AML-193 (cell line): ENCODE measurements around the gene IL1RL2.

Experiments
- DNase-seq, 2 experiments: peaks; one replicate each; lab custom pipeline; 2025; lab: John Stamatoyannopoulos, UW

Gene IL1RL2

GRCh38 chr2:102238778-102239177 is 52.0 kb downstream of the IL1RL2 start:
- no peak for DNase-seq

GRCh38 chr2:102239344-102239743 is 52.5 kb downstream of the IL1RL2 start:
- DNase-seq: no peak

- peak; percentile 98 to 99 for DNase-seq
Observed at GRCh38 chr2:102240640-102241370, 54.0 kb downstream of the IL1RL2 start.

DNA sequence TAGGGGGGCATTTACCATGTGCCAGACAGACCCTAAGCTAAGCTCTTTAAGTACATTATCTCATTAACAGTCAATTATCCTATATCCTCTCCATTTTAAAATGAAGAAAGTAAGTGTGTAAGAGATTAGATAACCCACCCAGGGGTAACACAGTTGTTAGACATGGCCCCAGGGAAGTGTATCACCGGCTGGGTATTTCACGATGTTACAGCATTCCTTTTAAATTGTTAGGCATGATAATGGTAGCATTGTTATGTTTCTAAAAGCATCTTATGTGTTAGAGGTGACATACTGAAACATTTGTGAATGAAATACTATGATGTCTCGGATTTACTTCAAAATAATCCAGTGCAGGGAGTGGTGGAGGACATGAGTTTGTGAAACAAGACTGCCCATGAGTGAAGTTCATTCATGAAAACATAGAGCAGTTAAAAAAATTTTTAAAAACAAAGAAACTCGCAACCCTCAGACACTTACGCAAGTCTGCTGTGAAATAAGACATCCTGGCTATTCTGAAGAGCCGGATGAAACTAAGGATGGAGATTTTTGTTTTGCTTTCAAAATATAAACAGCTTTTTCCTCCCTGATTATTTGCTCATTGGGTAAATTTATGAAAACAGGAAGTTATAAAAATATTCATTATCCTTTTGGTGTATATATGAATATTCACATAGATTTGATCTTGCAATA is 54.9 kb downstream of the IL1RL2 start:
- no peak for DNase-seq

- DNase-seq: no peak
Observed at GRCh38 chr2:102245266-102246151, 58.7 kb downstream of the IL1RL2 start.

DNA sequence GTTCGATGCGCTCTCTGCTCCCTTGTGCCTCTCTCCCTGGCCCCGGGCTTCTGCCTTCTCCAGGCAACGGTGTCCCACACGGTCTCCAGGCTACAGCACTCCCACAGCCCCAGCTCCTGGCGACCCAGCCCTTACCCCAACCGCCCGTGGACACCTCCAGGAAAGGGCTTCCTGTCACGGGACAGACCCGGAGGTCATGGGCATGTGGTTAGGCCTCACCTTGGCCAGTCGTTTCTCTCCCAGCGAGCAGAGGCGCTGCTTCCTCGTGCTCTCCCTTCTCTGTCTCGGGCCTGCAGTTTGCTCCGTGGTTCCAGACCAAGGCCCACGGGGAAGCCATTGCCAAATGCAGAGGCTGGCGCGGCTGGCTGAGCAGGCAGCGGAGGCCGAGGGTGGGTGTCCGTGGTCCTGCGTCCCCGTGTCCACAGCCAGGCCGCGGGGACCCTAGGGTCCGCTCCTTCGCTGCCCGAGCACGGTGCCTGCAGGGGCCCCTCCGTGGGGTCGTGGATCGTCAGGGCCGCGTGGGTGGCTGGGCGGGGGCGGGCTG is 63.5 kb downstream of the IL1RL2 start:
- DNase-seq: no peak

- DNase-seq: no peak
Observed at GRCh38 chr2:102251042-102251848, 64.4 kb downstream of the IL1RL2 start.

DNA sequence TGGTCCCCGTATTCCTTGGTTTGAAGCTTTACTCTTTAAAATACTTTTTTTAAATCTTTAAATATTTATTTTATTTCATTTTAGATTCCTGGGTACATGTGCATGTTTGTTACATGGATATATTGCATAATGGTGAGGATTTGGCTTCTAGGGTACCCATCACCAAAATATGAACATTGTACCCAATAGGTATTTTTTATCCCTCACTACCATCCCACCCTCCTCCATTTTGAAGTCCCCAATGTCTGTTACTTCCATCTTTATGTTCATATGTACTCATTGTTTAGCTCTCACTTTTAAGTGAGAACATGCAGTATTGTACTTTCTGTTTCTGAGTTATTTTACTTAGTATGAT is 65.0 kb downstream of the IL1RL2 start:
- no peak for DNase-seq

DNA sequence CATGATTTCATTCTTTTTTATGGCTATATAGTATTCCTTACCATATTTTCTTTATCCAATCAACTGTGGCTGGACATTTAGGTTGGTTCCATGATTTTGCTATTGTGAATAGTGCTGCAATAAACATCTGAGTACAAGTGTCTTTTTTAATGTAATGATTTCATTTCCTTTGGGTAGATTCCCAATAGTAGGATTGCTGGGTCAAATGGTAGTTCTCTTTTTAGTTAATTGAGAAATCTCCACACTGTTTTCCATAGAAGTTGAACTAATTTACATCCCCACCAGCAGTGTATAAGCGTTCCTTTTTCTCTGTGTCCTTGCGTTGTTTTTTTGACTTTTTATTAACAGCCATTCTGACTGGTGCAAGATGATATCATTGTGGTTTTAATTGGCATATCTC is 65.4 kb downstream of the IL1RL2 start:
- DNase-seq: no peak

DNA sequence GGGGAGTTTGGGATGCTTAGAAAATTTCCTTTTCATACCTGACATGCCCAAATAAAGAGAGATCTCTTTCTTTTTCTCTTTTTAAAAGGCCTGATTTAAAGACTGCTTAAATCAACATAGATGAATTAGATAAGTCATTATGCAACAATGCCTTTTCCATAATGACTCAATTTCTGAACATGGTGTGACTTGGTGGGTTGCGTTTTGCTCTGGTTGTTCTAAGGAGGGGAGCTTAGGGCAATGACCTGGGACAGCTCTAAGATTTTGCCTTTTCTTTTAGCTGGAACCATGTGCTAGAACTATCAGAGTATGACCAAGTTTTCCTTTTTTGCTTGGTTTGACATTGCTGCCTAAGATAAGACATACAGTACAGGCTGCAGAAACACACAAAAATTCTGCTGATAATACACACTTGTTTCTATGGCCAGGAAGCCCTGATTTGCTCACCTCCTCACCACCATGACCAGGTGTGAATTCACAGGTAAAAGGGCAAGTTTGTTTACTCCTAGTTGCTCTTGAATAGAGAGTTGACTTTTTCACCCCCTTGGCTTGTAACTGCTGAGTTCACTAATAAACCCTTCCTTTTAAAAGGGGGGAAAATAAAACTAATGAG is 66.4 kb downstream of the IL1RL2 start:
- DNase-seq: no peak

- peak; percentile 48 to 54 for DNase-seq
Observed at GRCh38 chr2:102253753-102254150, 66.9 kb downstream of the IL1RL2 start.

DNA sequence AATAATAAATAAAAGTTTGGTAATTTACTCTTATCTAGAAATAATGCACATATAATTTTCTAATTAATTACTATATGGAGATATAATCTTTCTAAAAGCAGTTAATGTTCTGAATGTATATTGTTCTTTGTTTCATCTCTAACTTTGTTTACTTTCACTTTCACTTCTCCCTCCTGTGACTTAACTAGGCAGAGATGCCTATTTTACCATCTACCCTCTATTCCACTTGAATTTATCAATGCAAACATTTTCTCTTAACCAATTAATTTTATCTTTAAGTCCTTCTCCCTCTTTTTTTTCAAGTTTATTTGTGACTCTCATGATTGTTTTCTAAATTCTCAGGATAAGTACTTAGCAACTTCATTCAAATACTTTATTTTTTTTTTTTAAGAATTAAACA is 69.5 kb downstream of the IL1RL2 start:
- peak; percentile 14 to 20 for DNase-seq

DNA sequence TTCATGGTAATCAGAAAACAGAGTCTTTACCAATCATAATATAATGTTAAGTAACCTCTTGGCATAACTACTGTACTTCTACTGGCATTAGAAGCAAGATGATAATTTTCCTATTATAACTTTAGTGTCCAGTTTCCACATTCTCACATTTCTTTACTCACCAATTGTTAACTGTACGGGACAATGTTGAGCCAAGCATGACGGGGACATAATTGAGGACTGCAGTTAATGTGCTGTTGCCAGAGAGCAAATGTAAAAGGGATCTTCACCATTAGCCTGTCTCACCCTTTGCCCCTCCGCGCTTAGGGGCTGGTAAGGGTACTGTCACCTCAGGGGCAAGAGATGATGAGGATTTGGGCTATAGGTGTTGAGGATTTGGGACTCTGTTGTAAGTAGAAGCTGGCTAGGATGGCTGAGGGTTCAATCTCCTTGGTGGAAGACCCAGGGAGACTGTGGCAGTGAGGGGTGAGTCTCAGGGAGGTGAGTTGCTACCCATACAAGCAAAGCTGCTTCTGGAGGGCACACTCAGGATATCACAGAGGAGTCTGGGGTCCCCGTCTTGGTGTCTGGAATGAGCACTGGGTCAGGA is 70.1 kb downstream of the IL1RL2 start:
- DNase-seq: no peak

GRCh38 chr2:102258025-102258385 is 71.2 kb downstream of the IL1RL2 start:
- DNase-seq: no peak

GRCh38 chr2:102258386-102259074 is 71.7 kb downstream of the IL1RL2 start:
- peak; percentile 23 to 30 for DNase-seq

DNA sequence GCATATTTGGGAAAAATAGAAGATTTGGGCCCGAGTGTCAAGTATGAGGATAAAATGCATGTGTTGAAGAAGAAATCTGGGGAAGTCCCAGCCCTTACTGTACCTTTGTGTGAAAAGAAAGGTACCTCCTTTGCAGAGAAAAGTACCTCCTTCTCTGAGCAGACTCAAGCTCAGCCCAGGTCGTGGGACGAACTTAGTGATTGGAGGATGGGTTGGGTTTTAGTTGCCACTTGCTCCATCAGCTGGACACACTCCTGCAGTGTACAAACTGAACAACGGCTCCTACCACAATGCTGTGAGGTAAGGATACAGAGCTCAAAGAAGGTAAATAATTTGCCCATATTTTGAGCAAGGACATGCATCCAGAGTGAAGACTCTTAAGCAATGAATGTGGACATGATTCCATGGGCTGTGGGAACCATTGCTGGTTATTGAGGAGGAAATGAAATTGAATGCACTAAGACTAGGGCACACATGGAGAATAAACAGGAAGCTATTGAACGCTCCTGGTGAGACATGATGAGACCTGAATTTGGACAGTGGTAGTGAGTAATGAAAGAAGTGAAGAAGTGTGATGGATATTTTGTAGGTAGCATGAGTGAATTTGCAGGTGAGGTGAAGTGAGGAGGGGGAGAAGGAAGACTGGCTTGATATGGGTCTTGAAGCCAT is 74.8 kb downstream of the IL1RL2 start:
- DNase-seq: no peak

DNA sequence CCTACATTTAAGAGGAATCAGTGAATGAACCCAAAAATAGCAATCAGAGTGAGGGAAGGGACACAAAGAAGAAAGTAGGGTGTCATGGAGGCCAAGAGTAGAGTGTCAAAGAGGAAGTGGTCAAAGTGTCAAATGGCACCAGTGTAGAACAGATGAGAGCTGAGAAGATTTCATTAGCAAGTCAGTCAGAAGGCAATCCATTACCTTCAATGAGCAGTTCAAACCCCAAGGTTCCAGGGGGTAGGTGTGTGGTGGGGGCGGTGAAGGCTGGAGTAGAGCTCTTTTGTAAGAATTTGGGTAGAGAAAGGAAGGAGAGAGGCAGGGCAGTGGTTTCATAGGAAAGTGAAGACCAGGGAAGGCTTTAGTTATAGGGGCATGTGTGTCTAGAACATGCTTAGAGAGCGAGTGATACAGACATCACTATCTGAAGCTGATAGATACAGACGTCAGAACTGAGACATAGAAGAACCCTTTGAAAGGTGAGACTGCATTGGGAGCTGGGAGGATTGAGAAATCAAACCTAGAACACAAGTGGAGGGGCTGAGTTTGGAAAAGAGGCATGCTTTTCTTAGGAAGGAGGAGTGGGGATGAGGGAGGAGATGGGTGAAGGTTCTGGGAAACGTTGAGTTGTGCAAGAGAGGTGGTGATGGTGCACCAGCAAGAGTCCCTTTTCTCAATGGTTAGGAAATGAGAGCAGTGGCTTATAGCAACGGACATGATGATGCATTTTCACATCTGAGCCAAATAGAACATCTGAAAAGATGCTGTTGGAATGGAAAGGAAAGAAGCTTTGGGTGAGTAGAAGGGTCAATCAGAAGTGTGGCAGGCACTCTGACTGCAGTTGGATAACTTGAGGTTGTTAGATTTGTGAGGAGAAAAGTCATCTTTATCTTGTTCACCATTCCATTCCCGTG is 75.7 kb downstream of the IL1RL2 start:
- no peak for DNase-seq

- no peak for DNase-seq
Observed at GRCh38 chr2:102264952-102265351, 78.1 kb downstream of the IL1RL2 start.

- DNase-seq: no peak
Observed at GRCh38 chr2:102266204-102266603, 79.4 kb downstream of the IL1RL2 start.
